Endodermal cell (in vitro differentiated cells): Measurements from ENCODE around the gene MAP3K9. TPM values are rescaled to one million over a fixed set of nuclear protein-coding genes. Genes with fewer than 3 reads are reported as not detected.

Experiments used
- DNase-seq: peaks from one replicate; pipeline ENCODE4 v3.0.0-alpha.2; 2017
- H3K27ac ChIP-seq: 2 replicates; pipeline ENCODE4 v1.5.1; 2013; ENCODE audit warnings: mild to moderate bottlenecking, low read depth, low read length, moderate library complexity
- H3K27me3 ChIP-seq: 2 replicates; pipeline ENCODE4 v1.6.1; 2013; ENCODE audit warnings: mild to moderate bottlenecking, low read length, moderate library complexity; ENCODE audit not compliant: insufficient read depth, control insufficient read depth, poor library complexity, severe bottlenecking
- H3K36me3 ChIP-seq: 2 replicates; pipeline ENCODE4 v1.7.0; 2013; ENCODE audit warnings: mild to moderate bottlenecking, low read length, moderate library complexity; ENCODE audit not compliant: control insufficient read depth, insufficient read depth
- H3K4me1 ChIP-seq: one replicate; pipeline ENCODE4 v1.7.0; 2013; ENCODE audit warnings: low read length; ENCODE audit not compliant: control insufficient read depth, insufficient read depth
- H3K4me3 ChIP-seq: 2 replicates; pipeline ENCODE4 v1.5.1; 2013; ENCODE audit warnings: mild to moderate bottlenecking, low read length, moderate library complexity
- H3K9ac ChIP-seq: 2 replicates; pipeline ENCODE4 v1.6.1; 2013; ENCODE audit warnings: mild to moderate bottlenecking, low read length, moderate library complexity; ENCODE audit not compliant: poor library complexity, severe bottlenecking; ENCODE audit errors: extremely low read depth
- H3K9me3 ChIP-seq: 2 replicates; pipeline ENCODE4 v1.6.1; 2013; ENCODE audit warnings: mild to moderate bottlenecking, low read length, moderate library complexity; ENCODE audit not compliant: control insufficient read depth
- H3K27ac Mint-ChIP-seq: 2 replicates; pipeline ENCODE4 v1.8.0; 2020; ENCODE audit warnings: mixed read lengths
- H3K27me3 Mint-ChIP-seq: 2 replicates; pipeline ENCODE4 v1.8.0; 2021; ENCODE audit warnings: mild to moderate bottlenecking, mixed read lengths; ENCODE audit not compliant: insufficient read depth
- H3K36me3 Mint-ChIP-seq: 2 replicates; pipeline ENCODE4 v1.8.0; 2020; ENCODE audit warnings: low read depth, mixed read lengths
- H3K4me1 Mint-ChIP-seq: 2 replicates; pipeline ENCODE4 v1.8.0; 2020; ENCODE audit warnings: mixed read lengths
- H3K4me3 Mint-ChIP-seq: 2 replicates; pipeline ENCODE4 v1.8.0; 2020; ENCODE audit warnings: mild to moderate bottlenecking, moderate library complexity, mixed read lengths
- H3K9me3 Mint-ChIP-seq: 2 replicates; pipeline ENCODE4 v1.8.0; 2020; ENCODE audit warnings: mild to moderate bottlenecking, mixed read lengths
- CTCF ChIP-seq: fragments of 200-600 bp; sonication (generic); conservative IDR thresholded peaks from 2 replicates; pipeline ENCODE4 v1.5.0; 2021; ENCODE audit warnings: antibody characterized with exemption, mild to moderate bottlenecking
- WGBS, 2 experiments: methylation state at CpG; one replicate each; pipeline versions ENCODE4 v1.1.5 to v1.1.7; 2013; ENCODE audit warnings: missing lambda C conversion rate in 2 of 2, mixed read lengths in 1 of 2; ENCODE audit not compliant: insufficient coverage in 1 of 2, insufficient read length in 1 of 2; 5-methylcytosine and 5-hydroxymethylcytosine counted together
- long read RNA-seq, 4 experiments: library from polyadenylated mRNA in 2 of 4; library from RNA in 1 of 4; library from capped mRNA in 1 of 4; stranded (forward) in 3 of 4; unstranded in 1 of 4; transcript quantifications; one replicate each; pipeline ENCODE4 v2.0.0, GENCODE V29; 2020 to 2021; ENCODE audit warnings: inconsistent platforms in 1 of 4
- polyA plus RNA-seq, 2 experiments: library from polyadenylated mRNA; stranded (reverse); fragments of 50-300 nt; gene quantifications; one replicate each; pipeline ENCODE4 v1.2.3, GENCODE V29; 2013
- total RNA-seq, 2 donors: library from RNA; stranded (reverse); fragmentation: NEBNext Ultra II Directional in 1 of 2; extraction: Animal tissue kit (Norgen Biotek cat#: 25700) in 1 of 2; gene quantifications; 2 replicates in 1 of 2; 3 replicates in 1 of 2; pipeline ENCODE4 v1.2.1, GENCODE V29; 2021

The MAP3K9 gene
- total RNA-seq, result 10 to 100 TPM; 34.1 to 38.5 TPM
- polyA plus RNA-seq (2013, experiment 1 of 2), result 7.3 TPM
- 7.6 TPM for polyA plus RNA-seq (2013, experiment 2 of 2)
- long read RNA-seq, experiment 1, full-length matches to known transcripts, result 1 of 10 reads
- long read RNA-seq, experiment 1, partial matches to known transcripts, result 0 of 10 reads
- long read RNA-seq, experiment 1, other reads (novel, unspliced or antisense), result 9 of 10 reads
- long read RNA-seq, experiment 2, full-length matches to known transcripts, result 13 of 63 reads
- long read RNA-seq, experiment 2, partial matches to known transcripts, result 7 of 63 reads
- long read RNA-seq, experiment 2, other reads (novel, unspliced or antisense), result 43 of 63 reads
- long read RNA-seq, experiment 3, partial matches to known transcripts, result 10 of 23 reads
- long read RNA-seq, experiment 3, other reads (novel, unspliced or antisense), result 13 of 23 reads
- long read RNA-seq, experiment 4, partial matches to known transcripts, result 0 of 1 reads
- long read RNA-seq, experiment 4, other reads (novel, unspliced or antisense), result 1 of 1 reads

- Histone ChIP-seq H3K9me3 (no peaks in the 10 kb centered on the region), H3K27me3 (no peaks in the 10 kb centered on the region), H3K36me3 (peaks cover 18% of the 10 kb centered on the region), H3K4me3 (peak within 1 kb of the TSS; percentile 94), H3K4me1 (no peaks in the 10 kb centered on the region), H3K27ac (peak within 1 kb of the TSS; percentile 25), H3K9ac (peak within 1 kb of the TSS; percentile 58)
- Mint-ChIP-seq H3K36me3 (peaks cover 3% of the 10 kb centered on the region), H3K9me3 (no peaks in the 10 kb centered on the region), H3K27ac (peak within 1 kb of the TSS; percentile 82), H3K4me1 (peaks cover 14% of the 10 kb centered on the region), H3K27me3 (no peaks in the 10 kb centered on the region), H3K4me3 (no peak within 1 kb of the TSS)
- DNase-seq, result peak; percentile 100
- WGBS, 2 experiments, result 0 to 1% methylated on average over 31 to 89 of the region's 89 CpGs
- no peak for TF ChIP-seq CTCF
Observed at GRCh38 chr14:70809225-70810219, at the start of gene MAP3K9. Gene MAP3K9 (minus strand): TSS chr14:70809513. CDS start chr14:70809171, 342 bp downstream.

DNA sequence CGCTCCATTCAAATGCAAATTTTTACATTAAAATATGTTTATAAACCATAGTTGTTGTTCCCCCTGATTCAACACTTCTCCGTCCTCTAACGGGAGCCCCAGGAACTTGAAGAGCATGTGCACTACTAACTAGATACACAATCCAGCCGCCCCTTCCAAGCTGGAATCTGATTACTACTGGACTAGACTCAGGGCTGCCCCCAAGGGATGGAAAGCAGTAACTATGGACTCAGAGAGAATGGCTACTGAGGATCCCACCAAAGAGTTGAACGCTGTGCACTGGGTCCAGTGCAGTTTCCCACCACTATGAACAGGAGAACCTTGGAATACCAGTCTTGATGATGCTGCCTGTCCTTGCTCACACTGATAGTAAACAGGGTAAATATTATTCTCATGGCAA, 49.3 kb upstream of the MAP3K9 start:
- no peak overlapping the region for H3K27ac Mint-ChIP-seq
- peaks cover 2% of the 10 kb centered on the region for H3K27me3 Mint-ChIP-seq
- TF ChIP-seq CTCF, result peak; percentile 45
- no peaks in the 10 kb centered on the region for H3K4me1 Mint-ChIP-seq
- 80 to 94% methylated on average over 1 to 5 of the region's 5 CpGs for WGBS, 2 experiments
- H3K36me3 Mint-ChIP-seq, result no peaks in the 10 kb centered on the region
- Histone ChIP-seq H3K4me1 (no peaks in the 10 kb centered on the region), H3K36me3 (no peaks in the 10 kb centered on the region), H3K4me3 (no peak overlapping the region), H3K27me3 (no peaks in the 10 kb centered on the region), H3K27ac (no peak overlapping the region), H3K9ac (no peak overlapping the region), H3K9me3 (no peaks in the 10 kb centered on the region)
- no peak overlapping the region for H3K4me3 Mint-ChIP-seq
- H3K9me3 Mint-ChIP-seq, result no peaks in the 10 kb centered on the region
- DNase-seq, result no peak

GRCh38 chr14:70857496-70857890, 48.2 kb upstream of the MAP3K9 start:
- Histone ChIP-seq H3K27me3 (no peaks in the 10 kb centered on the region), H3K9me3 (no peaks in the 10 kb centered on the region), H3K4me3 (no peak overlapping the region), H3K4me1 (no peaks in the 10 kb centered on the region), H3K9ac (no peak overlapping the region), H3K27ac (no peak overlapping the region), H3K36me3 (no peaks in the 10 kb centered on the region)
- Mint-ChIP-seq H3K4me3 (no peak overlapping the region), H3K27ac (no peak overlapping the region), H3K4me1 (no peaks in the 10 kb centered on the region), H3K36me3 (no peaks in the 10 kb centered on the region), H3K9me3 (no peaks in the 10 kb centered on the region), H3K27me3 (peaks cover 2% of the 10 kb centered on the region)
- no peak for TF ChIP-seq CTCF
- peak; percentile 5 for DNase-seq
- WGBS, 2 experiments, result 86 to 95% methylated on average over 1 to 2 of the region's 2 CpGs
